ENCODE measurements around the gene CHURC1.
"Not testable (repeated sequence)": the region's sequence is repeated elsewhere in the genome, so short reads cannot be mapped to it uniquely, and the experiment has no call there.

CHURC1 gene

GRCh38 chr14:64910847-64911495 lies 3.3 kb upstream of the CHURC1 start:
- no peak for DNase-seq

GRCh38 chr14:64912261-64912660 lies 2.0 kb upstream of the CHURC1 start:
- DNase-seq: no peak

- DNase-seq: not testable (repeated sequence)
These were observed 778 bp upstream of the CHURC1 start for GRCh38 chr14:64913477-64913876.

- DNase-seq: no peak
These were observed 772 bp downstream of the CHURC1 start for GRCh38 chr14:64915029-64915424.

- DNase-seq: no peak
These were observed 1.5 kb downstream of the CHURC1 start for GRCh38 chr14:64915797-64916196.

- no peak for DNase-seq
These were observed 4.0 kb downstream of the CHURC1 start for GRCh38 chr14:64918216-64918615.

- no peak for DNase-seq
These were observed 5.0 kb downstream of the CHURC1 start for GRCh38 chr14:64919215-64919614.

GRCh38 chr14:64919618-64920017 lies 5.4 kb downstream of the CHURC1 start:
- no peak for DNase-seq

GRCh38 chr14:64920465-64920864 lies 6.2 kb downstream of the CHURC1 start:
- no peak for DNase-seq

GRCh38 chr14:64923015-64923414 lies 8.8 kb downstream of the CHURC1 start:
- DNase-seq: no peak

- no peak for DNase-seq
These were observed 12.2 kb downstream of the CHURC1 start for GRCh38 chr14:64926398-64926995.

GRCh38 chr14:64927031-64927430 lies 12.8 kb downstream of the CHURC1 start:
- no peak for DNase-seq

GRCh38 chr14:64928239-64929013 lies 14.2 kb downstream of the CHURC1 start:
- no peak for DNase-seq

GRCh38 chr14:64929014-64929359 lies 14.7 kb downstream of the CHURC1 start:
- DNase-seq: no peak

- no peak for DNase-seq
These were observed 16.0 kb downstream of the CHURC1 start for GRCh38 chr14:64930085-64930843.

- no peak for DNase-seq
These were observed 16.9 kb downstream of the CHURC1 start for GRCh38 chr14:64931123-64931522.

GRCh38 chr14:64932231-64932630 lies 18.0 kb downstream of the CHURC1 start:
- DNase-seq: no peak

GRCh38 chr14:64934338-64934929 lies 20.2 kb downstream of the CHURC1 start:
- DNase-seq: no peak

- no peak for DNase-seq
These were observed 21.3 kb downstream of the CHURC1 start for GRCh38 chr14:64935508-64935907.

GRCh38 chr14:64937171-64937820 lies 23.0 kb downstream of the CHURC1 start:
- no peak for DNase-seq

- DNase-seq: no peak
These were observed 23.6 kb downstream of the CHURC1 start for GRCh38 chr14:64937821-64938193.

- no peak for DNase-seq
These were observed 24.9 kb downstream of the CHURC1 start for GRCh38 chr14:64938972-64939816.

All from NCI-H446 treated with DMSO at 0.1 percent for 48 hours (cell line).